Gastrocnemius medialis (tissue), 4 donors: ENCODE measurements around the gene ARHGAP42. TPM values are rescaled to one million over a fixed set of nuclear protein-coding genes. Genes with fewer than 3 reads are reported as not detected.

Experiments used
- ATAC-seq, 2 donors: fragments of 150-250 bp; one replicate each; pipeline ENCODE4 v1.9.1; 2016
- DNase-seq, 2 donors: peaks; one replicate each; pipeline ENCODE4 v3.0.0-alpha.2; 2019
- H3K27ac ChIP-seq, 4 donors: fragments of 200-600 bp; sonication (generic); 1 replicate in 1 of 4; 2 replicates in 3 of 4; pipeline ENCODE4 v1.5.1; 2016 to 2018; ENCODE audit warnings: mild to moderate bottlenecking in 2 of 4, moderate library complexity in 1 of 4
- H3K27me3 ChIP-seq, 3 donors: fragments of 200-600 bp; sonication (generic) in 2 of 3; 1 replicate in 1 of 3; 2 replicates in 2 of 3; pipeline versions ENCODE4 v1.5.1 to v1.6.0; 2016 to 2019; ENCODE audit warnings: mild to moderate bottlenecking in 1 of 3, moderate library complexity in 1 of 3
- H3K36me3 ChIP-seq, 2 donors: fragments of 200-600 bp; sonication (generic) in 1 of 2; one replicate each; pipeline ENCODE4 v1.5.1; 2017 to 2018
- H3K4me1 ChIP-seq, 2 donors: fragments of 200-600 bp; sonication (generic) in 1 of 2; one replicate each; pipeline ENCODE4 v1.5.1; 2016 to 2017; ENCODE audit warnings: mild to moderate bottlenecking in 2 of 2
- H3K4me3 ChIP-seq, 4 donors: fragments of 200-600 bp; sonication (generic) in 3 of 4; 1 replicate in 1 of 4; 2 replicates in 3 of 4; pipeline ENCODE4 v1.5.1; 2016 to 2019; ENCODE audit warnings: mild to moderate bottlenecking in 2 of 4
- H3K9me3 ChIP-seq, 3 donors: fragments of 200-600 bp; sonication (generic) in 2 of 3; 1 replicate in 1 of 3; 2 replicates in 2 of 3; pipeline ENCODE4 v1.5.1; 2016 to 2019
- CTCF ChIP-seq, 5 experiments: fragments of 450-650 bp in 3 of 5; fragments of 200-600 bp in 2 of 5; sonication (generic) in 2 of 5; IDR thresholded peaks in 4 of 5; conservative IDR thresholded peaks in 1 of 5; 1 replicate in 4 of 5; 2 replicates in 1 of 5; pipeline ENCODE4 v1.5.1; 2016 to 2019; ENCODE audit warnings: antibody characterized with exemption in 5 of 5, mild to moderate bottlenecking in 3 of 5, moderate library complexity in 3 of 5
- POLR2A ChIP-seq, 2 donors: fragments of 450-650 bp; IDR thresholded peaks; one replicate each; pipeline ENCODE4 v1.6.1; 2017; ENCODE audit warnings: antibody characterized with exemption in 2 of 2, mild to moderate bottlenecking in 2 of 2, moderate library complexity in 2 of 2
- in situ Hi-C, 4 donors: fragments of 200-750 bp; cut with MboI; loops; one replicate each; pipeline versions ENCODE4 v1.15.0 to v1.8.0; 2017; ENCODE audit warnings: low sequenced_read_pairs in 4 of 4
- intact Hi-C: fragments of 100-400 bp; cut with DNase I; formaldehyde crosslinking; loops from one replicate; pipeline ENCODE4 v1.15.1; 2023; ENCODE audit warnings: low total_unique reads
- total RNA-seq, 4 donors: library from RNA; depleted of rRNA; stranded (reverse); fragments of >200 nt; gene quantifications; one replicate each; pipeline versions ENCODE4 v1.1.0 to v1.2.3, GENCODE V29; 2016

ARHGAP42 gene
- total RNA-seq, 4 donors from 2014 or later: 6.0 to 13.9 (median 10.2) TPM

GRCh38 chr11:100790073-100790472, 103.0 kb downstream of the ARHGAP42 start:
- intact Hi-C loops: no loop called here
- in situ Hi-C loops: no loop called here
- peaks cover 24 to 31% of the 10 kb centered on the region in 2 donors for H3K4me1 ChIP-seq
- H3K9me3 ChIP-seq: no peaks in the 10 kb centered on the region
- DNase-seq: no peak
- no peaks in the 10 kb centered on the region for H3K27me3 ChIP-seq
- no peak overlapping the region for H3K4me3 ChIP-seq
- no peak for ATAC-seq
- no peaks in the 10 kb centered on the region for H3K36me3 ChIP-seq
- TF ChIP-seq CTCF (IDR thresholded peaks at IDR 0.05 in 4 of 5, conservative IDR thresholded peaks at IDR 0.05 in 1 of 5): no peak
- no peak for TF ChIP-seq POLR2A (IDR thresholded peaks at IDR 0.05)
- H3K27ac ChIP-seq: peak overlapping the region; percentile 5 to 74 (median 52)

- Histone ChIP-seq H3K27me3 (no peaks in the 10 kb centered on the region), H3K4me3 (no peak overlapping the region), H3K36me3 (no peaks in the 10 kb centered on the region), H3K9me3 (no peaks in the 10 kb centered on the region), H3K27ac (no peak overlapping the region), H3K4me1 (peaks cover 21 to 31% of the 10 kb centered on the region in 2 donors)
- TF ChIP-seq POLR2A (IDR thresholded peaks at IDR 0.05): no peak
- TF ChIP-seq CTCF (IDR thresholded peaks at IDR 0.05 in 4 of 5, conservative IDR thresholded peaks at IDR 0.05 in 1 of 5): no peak
- in situ Hi-C loops: no loop called here
- DNase-seq (no peak), ATAC-seq (no peak)
- intact Hi-C loops: no loop called here
These were observed 104.0 kb downstream of the ARHGAP42 start for GRCh38 chr11:100791103-100791502.

- Histone ChIP-seq H3K4me3 (no peak overlapping the region), H3K9me3 (no peaks in the 10 kb centered on the region), H3K4me1 (peaks cover 21 to 31% of the 10 kb centered on the region in 2 donors), H3K36me3 (no peaks in the 10 kb centered on the region), H3K27ac (peak overlapping the region in 1 of 4 donors; percentile 15), H3K27me3 (no peaks in the 10 kb centered on the region)
- DNase-seq (no peak), ATAC-seq (no peak)
- TF ChIP-seq POLR2A (IDR thresholded peaks at IDR 0.05) (no peak), CTCF (IDR thresholded peaks at IDR 0.05 in 4 of 5, conservative IDR thresholded peaks at IDR 0.05 in 1 of 5) (no peak)
- in situ Hi-C loops (no loop called here), intact Hi-C loops (no loop called here)
These were observed 104.8 kb downstream of the ARHGAP42 start for GRCh38 chr11:100791860-100792259.

GRCh38 chr11:100793525-100793924, 106.4 kb downstream of the ARHGAP42 start:
- Histone ChIP-seq H3K4me1 (peaks cover 21 to 31% of the 10 kb centered on the region in 2 donors), H3K9me3 (no peaks in the 10 kb centered on the region), H3K36me3 (no peaks in the 10 kb centered on the region), H3K4me3 (no peak overlapping the region), H3K27ac (no peak overlapping the region), H3K27me3 (no peaks in the 10 kb centered on the region)
- DNase-seq (no peak), ATAC-seq (no peak)
- intact Hi-C loops: no loop called here
- TF ChIP-seq CTCF (IDR thresholded peaks at IDR 0.05 in 4 of 5, conservative IDR thresholded peaks at IDR 0.05 in 1 of 5): no peak
- no peak for TF ChIP-seq POLR2A (IDR thresholded peaks at IDR 0.05)
- in situ Hi-C loops: no loop called here

- H3K27ac ChIP-seq: no peak overlapping the region
- H3K4me3 ChIP-seq: no peak overlapping the region
- H3K4me1 ChIP-seq: peaks cover 21 to 33% of the 10 kb centered on the region in 2 donors
- no peak for TF ChIP-seq POLR2A (IDR thresholded peaks at IDR 0.05)
- no peak for TF ChIP-seq CTCF (IDR thresholded peaks at IDR 0.05 in 4 of 5, conservative IDR thresholded peaks at IDR 0.05 in 1 of 5)
- no peaks in the 10 kb centered on the region for H3K9me3 ChIP-seq
- no peaks in the 10 kb centered on the region for H3K27me3 ChIP-seq
- ATAC-seq (no peak), DNase-seq (no peak)
- in situ Hi-C loops (no loop called here), intact Hi-C loops (no loop called here)
- H3K36me3 ChIP-seq: no peaks in the 10 kb centered on the region
These were observed 107.4 kb downstream of the ARHGAP42 start for GRCh38 chr11:100794446-100794845.
